Effector memory CD8-positive, alpha-beta T cell (primary cell): Measurements from ENCODE around the gene KRTAP5-2.
A peak's percentile ranks its signal among the peaks of the same experiment; 100 is the strongest.

ENCODE experiments used
- ATAC-seq: fragments of 150-1000 bp; cut with Tn5 transposase; replicated peaks from 2 replicates; pipeline ENCODE4 v1.10.0; 2021; ENCODE audit warnings: mild to moderate bottlenecking, moderate library complexity
- DNase-seq, 3 experiments: peaks; one replicate each; pipeline ENCODE4 v3.0.0; 2021
- H3K27ac Mint-ChIP-seq, 2 donors: one replicate each; pipeline ENCODE4 v1.8.0; 2022; ENCODE audit warnings: mild to moderate bottlenecking in 2 of 2, mixed read lengths in 2 of 2, moderate library complexity in 2 of 2
- H3K27me3 Mint-ChIP-seq, 2 donors: one replicate each; pipeline ENCODE4 v1.8.0; 2022; ENCODE audit warnings: mixed read lengths in 2 of 2
- H3K36me3 Mint-ChIP-seq: one replicate; pipeline ENCODE4 v1.8.0; 2022; ENCODE audit warnings: mild to moderate bottlenecking, moderate library complexity, mixed read lengths; ENCODE audit not compliant: insufficient read depth
- H3K4me1 Mint-ChIP-seq, 2 donors: one replicate each; pipeline ENCODE4 v1.8.0; 2022; ENCODE audit warnings: low read depth in 2 of 2, mixed read lengths in 2 of 2
- H3K4me3 Mint-ChIP-seq, 2 donors: one replicate each; pipeline ENCODE4 v1.8.0; 2022; ENCODE audit warnings: mild to moderate bottlenecking in 2 of 2, mixed read lengths in 2 of 2, moderate library complexity in 2 of 2
- H3K9me3 Mint-ChIP-seq, 2 donors: one replicate each; pipeline ENCODE4 v1.8.0; 2022; ENCODE audit warnings: mixed read lengths in 2 of 2

The KRTAP5-2 gene

GRCh38 chr11:1636291-1636950, 38.3 kb upstream of the KRTAP5-2 start:
- H3K4me1 Mint-ChIP-seq: peaks cover 8 to 12% of the 10 kb centered on the region in 2 donors
- ATAC-seq (no peak), DNase-seq (no peak)
- no peaks in the 10 kb centered on the region for H3K36me3 Mint-ChIP-seq
- H3K4me3 Mint-ChIP-seq: no peak overlapping the region
- no peaks in the 10 kb centered on the region for H3K9me3 Mint-ChIP-seq
- peaks cover 54 to 87% of the 10 kb centered on the region in 2 donors for H3K27me3 Mint-ChIP-seq
- no peak overlapping the region for H3K27ac Mint-ChIP-seq

DNA sequence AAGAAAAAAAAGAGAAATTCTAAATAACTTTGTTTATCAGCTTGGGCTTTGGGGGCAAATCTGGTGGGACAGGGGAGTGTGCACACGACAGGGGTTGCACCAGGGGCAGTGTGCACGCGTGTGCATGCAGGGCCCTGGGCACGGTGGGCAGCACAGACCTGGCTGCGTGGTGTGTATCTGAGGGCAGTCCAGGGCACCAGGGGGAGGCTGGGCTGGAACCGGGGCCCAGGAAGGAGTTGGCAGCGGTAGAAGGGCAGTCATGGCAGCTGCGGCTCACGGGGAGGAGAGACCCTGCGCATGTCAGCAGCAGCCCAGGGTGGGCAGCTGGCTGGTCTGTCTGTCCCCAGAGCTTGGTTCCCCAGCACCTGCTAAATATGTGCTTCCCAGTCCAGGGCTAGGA, 35.8 kb upstream of the KRTAP5-2 start:
- Mint-ChIP-seq H3K27me3 (peaks cover 48 to 84% of the 10 kb centered on the region in 2 donors), H3K27ac (no peak overlapping the region), H3K9me3 (no peaks in the 10 kb centered on the region), H3K36me3 (no peaks in the 10 kb centered on the region), H3K4me3 (no peak overlapping the region), H3K4me1 (peaks cover 7 to 14% of the 10 kb centered on the region in 2 donors)
- ATAC-seq (no peak), DNase-seq (no peak)

DNA sequence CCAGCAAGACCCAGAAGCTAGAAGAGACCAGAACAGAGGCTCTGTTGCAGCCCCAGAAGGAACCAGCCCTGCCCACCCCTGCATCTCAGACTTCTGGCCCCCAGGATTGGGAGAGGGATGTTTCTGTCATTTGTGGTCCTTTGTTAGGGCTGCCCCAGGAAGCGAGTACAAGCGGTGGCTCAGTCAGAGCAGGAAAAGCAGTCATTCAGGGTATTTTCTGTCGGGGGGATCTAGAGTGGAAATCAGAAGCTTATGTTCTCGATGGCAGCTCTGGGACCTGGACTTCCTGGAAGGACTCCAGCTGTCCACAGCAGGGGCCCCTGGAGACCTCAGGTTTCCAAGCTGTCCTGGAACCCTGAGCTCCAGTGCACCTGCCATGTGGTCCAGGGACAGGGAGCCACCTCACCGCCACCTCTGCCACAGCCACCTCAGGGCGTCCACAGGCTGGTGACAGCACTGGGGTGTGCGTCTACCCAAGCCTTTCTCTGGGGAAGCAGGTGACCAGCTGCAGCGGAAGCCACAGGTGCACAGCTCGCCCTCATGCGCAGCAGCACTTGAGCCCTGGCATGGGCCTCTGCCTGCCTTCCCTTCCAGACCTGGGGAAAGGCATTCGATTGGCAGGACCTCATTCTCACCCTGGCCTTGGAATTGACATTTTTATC, 34.1 kb upstream of the KRTAP5-2 start:
- no peaks in the 10 kb centered on the region for H3K9me3 Mint-ChIP-seq
- ATAC-seq: no peak

GRCh38 chr11:1631066-1631568, 33.0 kb upstream of the KRTAP5-2 start:
- ATAC-seq: no peak
- no peak for DNase-seq
- peaks cover 7 to 16% of the 10 kb centered on the region in 2 donors for H3K4me1 Mint-ChIP-seq
- no peaks in the 10 kb centered on the region for H3K36me3 Mint-ChIP-seq
- no peak overlapping the region for H3K4me3 Mint-ChIP-seq
- H3K9me3 Mint-ChIP-seq: no peaks in the 10 kb centered on the region
- no peak overlapping the region for H3K27ac Mint-ChIP-seq
- H3K27me3 Mint-ChIP-seq: peaks cover 46 to 68% of the 10 kb centered on the region in 2 donors

More for the DNA sequence above, 34.1 kb upstream of the KRTAP5-2 start:
- H3K27ac Mint-ChIP-seq: no peak overlapping the region
- no peaks in the 10 kb centered on the region for H3K36me3 Mint-ChIP-seq
- H3K4me3 Mint-ChIP-seq: no peak overlapping the region
- H3K27me3 Mint-ChIP-seq: peaks cover 48 to 76% of the 10 kb centered on the region in 2 donors
- no peak for DNase-seq
- H3K4me1 Mint-ChIP-seq: peaks cover 7 to 16% of the 10 kb centered on the region in 2 donors

DNA sequence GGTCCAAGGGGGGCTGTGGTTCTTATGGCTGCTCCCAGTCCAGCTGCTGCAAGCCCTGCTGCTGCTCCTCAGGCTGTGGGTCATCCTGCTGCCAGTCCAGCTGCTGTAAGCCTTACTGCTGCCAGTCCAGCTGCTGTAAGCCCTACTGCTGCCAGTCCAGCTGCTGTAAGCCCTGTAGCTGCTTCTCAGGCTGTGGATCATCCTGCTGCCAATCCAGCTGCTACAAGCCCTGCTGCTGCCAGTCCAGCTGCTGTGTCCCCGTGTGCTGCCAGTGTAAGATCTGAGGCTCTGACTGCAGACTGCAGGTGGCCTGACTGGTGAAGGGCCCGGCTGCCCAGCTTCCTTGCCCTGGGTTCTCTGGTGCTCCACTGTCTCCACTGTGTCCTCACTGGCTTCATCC, 32.2 kb upstream of the KRTAP5-2 start:
- no peak overlapping the region for H3K4me3 Mint-ChIP-seq
- ATAC-seq (no peak), DNase-seq (no peak)
- peaks cover 39 to 63% of the 10 kb centered on the region in 2 donors for H3K27me3 Mint-ChIP-seq
- H3K9me3 Mint-ChIP-seq: no peaks in the 10 kb centered on the region
- H3K36me3 Mint-ChIP-seq: no peaks in the 10 kb centered on the region
- peaks cover 7 to 16% of the 10 kb centered on the region in 2 donors for H3K4me1 Mint-ChIP-seq
- no peak overlapping the region for H3K27ac Mint-ChIP-seq

DNA sequence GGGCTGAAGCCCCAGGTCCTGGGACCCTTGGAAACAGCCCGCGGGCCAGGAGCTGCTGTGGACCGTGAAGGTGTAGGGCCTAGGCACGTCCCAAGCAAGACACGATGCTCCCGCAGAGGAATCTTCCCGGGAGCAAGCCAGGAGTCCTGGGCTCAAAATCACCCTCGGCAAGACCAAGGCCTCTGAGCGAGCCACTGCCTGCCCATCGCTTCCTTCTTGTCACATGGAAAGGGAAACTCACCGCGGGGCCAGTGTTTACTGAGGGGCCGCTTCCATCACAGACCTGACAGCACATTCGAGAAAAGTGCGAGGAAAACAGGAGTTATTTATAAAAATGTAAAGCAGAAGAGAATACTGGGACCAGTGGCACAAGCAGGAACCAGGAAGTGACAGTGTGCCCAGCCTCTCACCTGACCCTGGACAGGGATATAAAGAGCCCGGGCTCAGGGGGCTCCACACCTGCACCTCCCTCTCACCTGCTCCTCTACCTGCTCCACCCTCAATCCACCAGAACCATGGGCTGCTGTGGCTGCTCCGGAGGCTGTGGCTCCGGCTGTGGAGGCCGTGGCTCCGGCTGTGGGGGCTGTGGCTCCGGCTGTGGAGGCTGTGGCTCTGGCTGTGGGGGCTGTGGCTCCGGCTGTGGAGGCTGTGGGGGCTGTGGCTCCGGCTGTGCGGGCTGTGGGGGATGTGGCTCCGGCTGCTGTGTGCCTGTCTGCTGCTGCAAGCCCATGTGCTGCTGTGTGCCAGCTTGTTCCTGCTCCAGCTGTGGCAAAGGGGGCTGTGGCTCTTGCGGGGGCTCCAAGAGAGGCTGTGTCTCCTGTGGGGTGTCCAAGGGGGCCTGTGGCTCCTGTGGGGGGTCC, 31.5 kb upstream of the KRTAP5-2 start, which contains the start of gene KRTAP5-5:
TSS of gene KRTAP5-5 (plus strand) at position 450 of the 860 bp plus-strand sequence. CDS start at position 516, 66 bp downstream.
- Mint-ChIP-seq H3K4me3 (no peak within 1 kb of the TSS), H3K27ac (no peak within 1 kb of the TSS), H3K9me3 (no peaks in the 10 kb centered on the region), H3K27me3 (peaks cover 37 to 63% of the 10 kb centered on the region in 2 donors), H3K4me1 (peaks cover 7 to 16% of the 10 kb centered on the region in 2 donors), H3K36me3 (no peaks in the 10 kb centered on the region)
- ATAC-seq (no peak), DNase-seq (no peak)

- peaks cover 7 to 16% of the 10 kb centered on the region in 2 donors for H3K4me1 Mint-ChIP-seq
- H3K9me3 Mint-ChIP-seq: no peaks in the 10 kb centered on the region
- ATAC-seq: peak; percentile 94
- peaks cover 2% of the 10 kb centered on the region for H3K36me3 Mint-ChIP-seq
- H3K27me3 Mint-ChIP-seq: peaks cover 30 to 57% of the 10 kb centered on the region in 2 donors
- H3K27ac Mint-ChIP-seq: no peak overlapping the region
- H3K4me3 Mint-ChIP-seq: no peak overlapping the region
- DNase-seq: peak; percentile 64 to 72 (median 66)
These were observed 30.6 kb upstream of the KRTAP5-2 start for GRCh38 chr11:1628506-1629325.

DNA sequence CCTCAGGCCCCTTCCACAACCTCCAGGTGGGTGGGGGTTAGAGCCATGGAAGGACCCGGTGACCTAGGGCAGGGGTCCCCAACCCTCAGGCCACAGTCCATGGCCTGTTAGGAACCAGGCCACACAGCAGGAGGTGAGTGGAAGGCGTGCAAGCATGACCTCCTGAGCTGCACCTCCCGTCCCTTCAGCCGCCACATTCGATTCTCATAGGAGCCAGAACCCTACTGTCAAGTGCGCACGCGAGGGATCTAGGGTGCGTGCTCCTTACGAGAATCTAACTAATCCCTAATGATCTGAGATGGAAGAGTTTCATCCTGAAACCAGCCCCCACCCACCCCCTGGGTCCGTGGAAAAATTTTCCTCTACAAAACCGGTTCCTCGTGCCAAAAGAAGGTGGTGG, 27.4 kb upstream of the KRTAP5-2 start:
- ATAC-seq (no peak), DNase-seq (no peak)
- Mint-ChIP-seq H3K27me3 (peaks cover 20 to 26% of the 10 kb centered on the region in 2 donors), H3K27ac (no peak overlapping the region), H3K36me3 (peaks cover 2% of the 10 kb centered on the region), H3K4me3 (no peak overlapping the region), H3K4me1 (peaks cover 0 to 8% of the 10 kb centered on the region in 2 donors), H3K9me3 (no peaks in the 10 kb centered on the region)

DNA sequence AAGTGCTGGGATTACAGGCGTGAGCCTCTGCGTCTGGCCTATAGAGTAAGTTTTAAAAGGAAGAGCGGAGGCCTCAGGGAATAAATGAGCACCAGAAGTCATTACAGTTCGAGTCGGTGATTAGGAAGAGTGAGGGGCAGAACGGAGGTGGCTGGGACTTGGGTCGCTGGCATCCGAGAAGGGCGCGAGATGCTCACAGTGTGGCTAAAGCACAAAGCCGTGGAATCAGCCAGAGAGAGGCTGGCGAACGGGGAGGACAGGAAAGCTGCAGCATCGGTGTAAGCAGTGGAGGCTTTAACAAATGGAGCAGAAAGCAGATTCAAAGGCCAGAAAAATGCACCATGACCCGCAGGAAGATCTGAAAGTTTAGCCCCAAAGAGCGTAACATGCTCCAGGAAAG, 26.5 kb upstream of the KRTAP5-2 start:
- ATAC-seq: no peak
- H3K27me3 Mint-ChIP-seq: peaks cover 17 to 21% of the 10 kb centered on the region in 2 donors
- no peak for DNase-seq
- peaks cover 2% of the 10 kb centered on the region for H3K36me3 Mint-ChIP-seq
- H3K4me3 Mint-ChIP-seq: no peak overlapping the region
- H3K4me1 Mint-ChIP-seq: peaks cover under 1 to 9% of the 10 kb centered on the region in 2 donors
- H3K27ac Mint-ChIP-seq: no peak overlapping the region
- H3K9me3 Mint-ChIP-seq: no peaks in the 10 kb centered on the region

DNA sequence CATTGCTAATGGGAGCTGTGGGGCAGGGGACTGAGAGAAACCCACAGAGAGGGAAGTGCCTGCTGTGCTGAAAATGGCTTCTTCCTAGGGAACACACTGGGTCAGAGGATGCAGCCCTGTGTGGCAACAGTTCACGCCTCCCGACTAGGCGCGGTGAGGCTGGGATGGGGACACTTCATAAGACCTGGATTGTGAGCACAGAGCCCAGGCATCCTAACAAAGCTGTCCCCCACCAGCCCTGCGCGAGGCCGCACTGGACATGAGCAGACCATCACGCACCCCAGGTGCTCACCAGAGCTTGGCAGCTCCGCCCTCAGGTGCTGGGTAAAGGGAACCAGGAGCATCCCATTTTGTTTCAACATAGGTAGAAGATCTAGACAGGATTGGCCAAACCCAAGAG, 25.6 kb upstream of the KRTAP5-2 start:
- Mint-ChIP-seq H3K4me1 (peaks cover 5% of the 10 kb centered on the region in 2 donors), H3K36me3 (peaks cover 2% of the 10 kb centered on the region), H3K9me3 (no peaks in the 10 kb centered on the region), H3K4me3 (no peak overlapping the region), H3K27ac (no peak overlapping the region), H3K27me3 (peaks cover 13 to 22% of the 10 kb centered on the region in 2 donors)
- DNase-seq: no peak
- ATAC-seq: no peak

- peak within 1 kb of the TSS in 1 of 2 donors; percentile 66 for H3K27ac Mint-ChIP-seq
- no peak within 1 kb of the TSS for H3K4me3 Mint-ChIP-seq
- no peaks in the 10 kb centered on the region for H3K9me3 Mint-ChIP-seq
- DNase-seq (no peak), ATAC-seq (no peak)
- H3K27me3 Mint-ChIP-seq: peaks cover 25 to 28% of the 10 kb centered on the region in 2 donors
- peaks cover 2% of the 10 kb centered on the region for H3K36me3 Mint-ChIP-seq
- peaks cover 5% of the 10 kb centered on the region in 2 donors for H3K4me1 Mint-ChIP-seq
These were observed 24.0 kb upstream of the KRTAP5-2 start, which contains the start of gene KRTAP5-4 for GRCh38 chr11:1622086-1622485. TSS of gene KRTAP5-4 (minus strand) at chr11:1622138. CDS start at chr11:1622093, 45 bp downstream.

DNA sequence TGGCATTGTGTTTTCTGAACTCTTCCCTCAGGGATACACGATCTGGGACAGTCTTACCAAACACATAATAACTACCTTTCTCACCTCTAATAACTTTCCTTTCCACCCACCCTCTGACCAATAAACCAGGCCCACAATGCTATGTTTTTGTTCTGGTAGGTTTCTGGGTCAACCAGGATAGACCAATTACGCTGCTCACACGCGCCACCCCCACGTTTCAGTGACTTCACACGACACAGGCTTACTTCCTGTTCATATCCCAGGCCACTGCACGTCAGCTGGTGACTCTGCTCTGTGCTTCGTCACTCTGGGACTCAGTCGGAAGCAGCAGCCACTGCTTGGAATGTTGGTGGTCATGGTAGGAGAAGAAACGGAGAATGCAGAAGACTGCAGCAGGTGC, 21.4 kb upstream of the KRTAP5-2 start:
- peaks cover 2% of the 10 kb centered on the region for H3K36me3 Mint-ChIP-seq
- peaks cover 40% of the 10 kb centered on the region in 2 donors for H3K27me3 Mint-ChIP-seq
- peak; percentile 97 for ATAC-seq
- DNase-seq: peak in 1 of 3 experiments; percentile 19
- H3K4me1 Mint-ChIP-seq: peaks cover 5% of the 10 kb centered on the region in 2 donors
- no peaks in the 10 kb centered on the region for H3K9me3 Mint-ChIP-seq
- peak overlapping the region; percentile 3 to 28 for H3K4me3 Mint-ChIP-seq
- peak overlapping the region in 1 of 2 donors; percentile 47 for H3K27ac Mint-ChIP-seq
